ENCODE measurements around the gene SH2D3A.

The SH2D3A gene

GRCh38 chr19:6735181-6735911 lies 31.9 kb downstream of the SH2D3A start:
- no peak for TF ChIP-seq CTCF (IDR thresholded peaks at IDR 0.05)

- no peak for TF ChIP-seq CTCF (IDR thresholded peaks at IDR 0.05)
Measured at GRCh38 chr19:6734096-6734696, 33.0 kb downstream of the SH2D3A start.

- TF ChIP-seq CTCF (IDR thresholded peaks at IDR 0.05): no peak
Measured at GRCh38 chr19:6733338-6734095, 33.7 kb downstream of the SH2D3A start.

GRCh38 chr19:6732803-6733337 lies 34.4 kb downstream of the SH2D3A start:
- TF ChIP-seq CTCF (IDR thresholded peaks at IDR 0.05): no peak

- no peak for TF ChIP-seq CTCF (IDR thresholded peaks at IDR 0.05)
Measured at GRCh38 chr19:6731822-6732221, 35.4 kb downstream of the SH2D3A start.

GRCh38 chr19:6730941-6731670 lies 36.1 kb downstream of the SH2D3A start:
- no peak for TF ChIP-seq CTCF (IDR thresholded peaks at IDR 0.05)
